HG03432 (cell line): ENCODE measurements around the gene SLIT1.

ENCODE experiments used
- ATAC-seq: cut with Tn5 transposase; IDR thresholded peaks from one replicate; pipeline ENCODE4 v1.9.1; 2021; ENCODE audit warnings: mild to moderate bottlenecking, moderate library complexity; ENCODE audit not compliant: unreplicated experiment

SLIT1 gene

GRCh38 chr10:97185326-97186058 is at the start of gene SLIT1:
SLIT1 (minus strand) TSS chr10:97185959; CDS start chr10:97185674, 285 bp downstream.
- no peak for ATAC-seq

DNA sequence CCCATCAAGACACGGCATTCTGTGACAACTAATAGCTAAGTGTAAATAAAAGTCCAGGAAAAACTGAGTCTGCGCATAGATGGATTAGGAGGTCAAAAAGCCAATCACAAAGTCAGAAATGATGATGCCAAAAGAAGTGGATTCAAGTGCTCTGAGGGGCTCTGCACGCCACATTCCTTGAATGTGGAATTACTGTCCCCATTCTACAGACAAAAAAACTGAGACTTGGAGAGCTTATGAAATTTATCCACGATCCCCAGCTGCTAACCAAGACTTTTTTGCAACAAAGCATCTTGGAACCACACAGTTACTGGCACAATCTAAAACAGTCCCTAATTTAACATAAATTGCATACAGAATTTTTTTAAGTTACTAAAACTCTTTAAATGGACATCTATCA is 49.6 kb upstream of the SLIT1 start:
- no peak for ATAC-seq

DNA sequence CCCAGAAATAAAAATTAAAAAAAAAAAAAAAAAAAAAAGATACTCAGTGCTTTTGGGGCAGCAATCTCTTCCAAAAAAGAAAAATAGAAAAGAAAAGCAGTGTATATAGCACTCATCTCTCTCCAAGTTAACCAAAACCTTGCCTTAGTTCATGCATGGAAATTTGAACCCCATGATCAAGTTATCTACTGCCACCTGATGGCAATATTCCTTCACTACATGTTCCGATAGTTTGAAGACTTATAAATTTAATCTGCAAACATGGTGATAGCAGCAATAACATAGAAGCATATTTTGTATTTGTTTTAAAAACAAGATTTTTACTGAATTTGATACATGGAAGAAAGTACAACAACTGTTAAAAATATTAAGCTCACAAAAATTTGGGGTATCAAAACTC is 48.6 kb upstream of the SLIT1 start:
- ATAC-seq, result no peak

GRCh38 chr10:97230146-97230545 is 44.4 kb upstream of the SLIT1 start:
- no peak for ATAC-seq

DNA sequence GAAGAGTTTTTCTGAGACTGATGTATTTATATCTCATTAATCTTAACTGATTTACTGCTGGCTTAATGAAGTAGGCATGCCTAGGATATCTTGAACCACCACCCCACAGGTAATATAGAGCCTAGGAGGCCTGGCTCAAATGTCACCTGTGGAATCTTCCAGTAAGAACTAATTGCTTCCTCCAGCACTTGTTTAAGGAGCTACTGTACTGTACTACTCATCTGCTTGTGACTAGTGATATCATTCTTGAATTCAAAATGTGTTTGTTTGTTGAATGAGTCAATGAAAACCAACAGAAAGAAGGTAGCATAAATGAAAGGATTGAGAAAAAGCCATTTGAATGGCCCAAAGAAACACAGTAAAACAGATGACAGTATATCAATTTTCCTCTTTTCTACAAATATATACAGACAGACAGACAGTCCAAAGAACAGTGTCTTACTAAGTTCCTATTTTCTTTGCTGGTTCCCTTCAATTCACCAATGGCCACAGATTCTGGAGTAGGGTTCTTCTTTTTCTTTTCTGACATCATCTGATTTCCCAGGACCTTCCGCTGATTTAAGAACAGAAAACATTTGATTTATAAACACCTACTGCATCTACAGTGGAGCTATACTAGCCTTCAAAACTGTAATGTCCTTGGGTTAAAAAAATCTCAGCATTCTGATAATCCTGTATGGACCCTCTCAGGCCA is 43.7 kb upstream of the SLIT1 start:
- no peak for ATAC-seq

DNA sequence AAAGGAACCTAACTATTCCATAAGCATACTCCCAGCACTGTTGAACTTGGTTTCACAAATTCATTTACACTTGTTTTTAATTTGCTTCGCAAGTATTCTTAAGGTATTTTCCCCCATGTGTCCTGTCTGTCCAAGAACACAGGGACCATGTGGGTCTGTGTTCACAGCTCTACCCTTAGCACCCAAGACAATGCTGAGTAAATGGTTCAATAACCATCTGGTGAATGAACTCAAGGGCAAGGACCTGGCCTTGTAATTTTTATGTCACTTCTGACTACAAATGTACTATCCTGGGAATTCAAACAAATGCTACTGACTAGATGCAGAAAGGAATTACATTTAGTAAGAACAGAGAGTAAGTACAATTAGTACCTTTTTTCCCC is 43.0 kb upstream of the SLIT1 start:
- no peak for ATAC-seq

DNA sequence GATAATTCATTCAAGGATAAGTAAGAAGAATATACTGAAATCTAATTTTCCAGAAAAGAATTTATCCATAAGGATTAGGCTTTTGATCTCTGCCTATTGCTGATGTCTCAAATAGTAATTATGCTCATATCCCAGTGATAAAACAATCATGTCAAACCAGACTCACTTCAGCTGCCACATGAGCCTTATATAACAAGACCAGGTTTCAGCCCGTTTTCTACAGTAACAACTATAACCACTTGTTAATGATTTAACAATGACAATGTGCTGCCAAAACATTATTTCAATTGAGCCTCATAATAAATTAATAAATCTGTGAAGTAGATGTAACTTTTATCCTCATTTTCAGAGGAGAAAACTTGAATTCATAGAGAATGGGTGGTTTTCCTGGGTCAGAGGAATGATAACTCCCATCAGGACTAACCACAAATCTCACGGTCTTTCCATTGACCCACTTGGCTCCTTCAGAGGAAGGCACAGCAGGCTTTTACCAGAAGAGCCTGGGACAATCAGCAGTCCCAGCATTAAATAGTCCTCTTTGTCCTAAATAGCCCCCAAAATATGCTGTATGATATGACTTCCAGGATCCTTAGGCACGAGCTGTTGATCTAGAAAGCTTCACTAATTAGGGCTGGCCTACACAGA is 42.5 kb upstream of the SLIT1 start:
- ATAC-seq, result no peak

GRCh38 chr10:97226398-97226797 is 40.6 kb upstream of the SLIT1 start:
- ATAC-seq, result no peak

GRCh38 chr10:97224483-97225435 is 39.0 kb upstream of the SLIT1 start:
- no peak for ATAC-seq

GRCh38 chr10:97222326-97222961 is 36.7 kb upstream of the SLIT1 start:
- no peak for ATAC-seq

DNA sequence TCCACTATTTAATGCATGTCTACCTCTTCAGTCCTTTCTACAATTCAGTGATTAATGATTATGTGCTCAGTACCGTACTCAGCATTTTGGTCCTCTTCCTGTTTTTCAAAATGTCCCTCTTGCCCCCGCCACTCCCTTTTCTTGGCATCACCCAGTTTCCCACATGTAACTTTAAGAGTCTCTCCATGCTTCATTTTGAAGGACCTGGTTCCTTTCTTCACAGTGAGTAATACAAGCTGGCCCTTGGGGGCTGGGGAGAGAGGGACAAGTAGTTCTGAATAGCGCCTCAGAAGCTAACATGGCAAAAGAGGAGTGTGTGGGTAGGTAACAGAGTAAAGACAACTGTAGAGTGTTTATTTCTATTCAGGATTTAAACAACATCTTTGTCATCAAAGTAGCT is 34.6 kb upstream of the SLIT1 start:
- no peak for ATAC-seq

GRCh38 chr10:97217299-97217698 is 31.5 kb upstream of the SLIT1 start:
- ATAC-seq, result no peak

- no peak for ATAC-seq
Observed at GRCh38 chr10:97215619-97216260, 30.0 kb upstream of the SLIT1 start.

DNA sequence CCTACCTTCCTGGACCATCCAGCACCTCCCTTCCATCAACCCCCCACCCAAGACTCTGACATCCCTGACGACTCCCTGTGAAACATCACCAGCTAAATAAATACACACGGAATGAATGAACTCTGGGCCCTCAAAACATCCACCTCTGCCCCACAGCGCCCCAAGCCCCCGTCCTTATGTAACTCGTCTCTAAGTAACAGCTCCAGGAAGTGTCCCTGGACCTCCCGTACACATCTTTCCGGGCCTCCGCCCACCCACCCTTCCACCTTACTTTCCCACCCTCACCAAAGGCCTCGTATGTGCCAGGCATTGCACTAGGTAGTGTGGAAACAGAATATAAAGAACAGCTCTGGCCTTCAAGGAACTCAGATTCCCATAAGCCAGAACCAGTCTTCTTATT is 27.7 kb upstream of the SLIT1 start:
- no peak for ATAC-seq

DNA sequence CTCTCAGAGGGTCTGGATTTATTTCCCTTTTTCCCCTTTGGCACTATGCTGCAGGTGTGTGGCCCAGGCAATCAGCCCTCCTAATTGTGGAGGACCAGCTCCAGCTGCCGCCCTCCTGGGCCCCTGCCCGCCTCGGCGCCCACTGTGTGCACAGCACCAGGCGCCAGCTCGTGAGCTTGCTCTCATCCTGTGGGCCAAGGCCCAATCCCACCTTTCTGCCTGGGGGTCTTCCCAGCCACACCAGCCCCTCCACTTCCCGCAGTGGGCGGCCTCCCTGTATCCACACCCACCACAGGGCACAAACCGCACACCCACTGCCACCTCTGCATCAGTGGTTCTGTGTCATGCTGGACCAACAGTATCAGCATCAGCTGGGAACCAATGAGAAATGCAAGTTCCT is 25.5 kb upstream of the SLIT1 start:
- ATAC-seq, result no peak

GRCh38 chr10:97210543-97210960 is 24.8 kb upstream of the SLIT1 start:
- no peak for ATAC-seq

GRCh38 chr10:97207756-97208346 is 22.1 kb upstream of the SLIT1 start:
- no peak for ATAC-seq

- ATAC-seq, result no peak
Observed at GRCh38 chr10:97207131-97207530, 21.4 kb upstream of the SLIT1 start.

DNA sequence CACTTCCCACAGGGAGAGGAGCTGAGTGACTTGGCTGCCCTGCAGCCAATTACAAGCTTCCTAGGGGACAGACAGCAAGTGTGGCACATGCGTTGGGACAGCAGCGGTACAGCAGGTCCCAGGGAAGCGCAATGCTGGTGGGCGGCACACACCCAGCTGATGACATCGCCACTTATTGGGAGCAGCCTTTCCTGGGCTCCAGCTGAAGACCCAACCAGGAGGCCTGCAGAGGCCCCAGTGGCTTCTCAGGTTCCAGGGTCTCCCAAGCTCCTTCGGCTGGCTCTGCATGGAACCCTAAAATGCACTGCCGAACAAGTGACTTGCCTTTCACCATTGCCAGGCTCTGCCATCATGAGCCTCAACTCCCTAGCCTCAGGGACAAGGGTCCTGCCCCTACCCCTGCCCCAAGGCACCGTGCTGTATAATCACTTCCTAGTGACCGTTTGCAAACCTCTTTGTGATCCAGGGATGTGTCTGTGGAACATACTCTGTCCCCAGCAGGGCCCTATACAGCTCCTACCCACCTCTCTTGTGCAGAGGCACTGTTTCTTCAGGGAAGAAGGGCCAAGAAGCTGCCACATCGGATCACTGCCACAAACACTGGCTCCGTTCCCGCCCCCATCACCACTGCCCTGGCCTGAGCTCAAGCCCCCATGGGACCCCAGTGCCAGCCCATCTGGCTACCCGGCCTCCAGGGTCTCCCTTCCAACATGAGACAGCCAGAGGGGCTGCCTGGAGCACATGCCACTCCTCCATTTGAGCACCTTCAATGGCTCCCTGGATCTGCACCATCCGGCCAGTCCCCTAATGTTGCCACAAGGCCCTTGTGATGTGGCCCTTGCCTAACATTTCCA is 19.3 kb upstream of the SLIT1 start:
- no peak for ATAC-seq
